Activated CD4-positive, alpha-beta T cell treated with anti-CD3 and anti-CD28 coated beads, Interleukin-2, amount 50 U/mL, for 48 hours (primary cell): ENCODE results near the gene GLTP.

ENCODE experiments used
- DNase-seq, 2 experiments: peaks; one replicate each; pipeline ENCODE4 v3.0.0-alpha.2; 2020

GLTP gene

GRCh38 chr12:109840305-109841074 is 39.9 kb downstream of the GLTP start:
- DNase-seq, result no peak

GRCh38 chr12:109839444-109839843 is 40.9 kb downstream of the GLTP start:
- DNase-seq, result no peak

GRCh38 chr12:109836916-109837315 is 43.4 kb downstream of the GLTP start:
- no peak for DNase-seq

GRCh38 chr12:109835827-109836226 is 44.5 kb downstream of the GLTP start:
- no peak for DNase-seq

GRCh38 chr12:109833307-109834189 is 46.8 kb downstream of the GLTP start, which contains the start of gene TRPV4:
Gene TRPV4, minus strand, starts transcription at chr12:109833398. Its CDS starts 18,602 bp downstream, at chr12:109814796.
- no peak for DNase-seq

GRCh38 chr12:109832541-109833306 is 47.6 kb downstream of the GLTP start:
- no peak for DNase-seq

DNA sequence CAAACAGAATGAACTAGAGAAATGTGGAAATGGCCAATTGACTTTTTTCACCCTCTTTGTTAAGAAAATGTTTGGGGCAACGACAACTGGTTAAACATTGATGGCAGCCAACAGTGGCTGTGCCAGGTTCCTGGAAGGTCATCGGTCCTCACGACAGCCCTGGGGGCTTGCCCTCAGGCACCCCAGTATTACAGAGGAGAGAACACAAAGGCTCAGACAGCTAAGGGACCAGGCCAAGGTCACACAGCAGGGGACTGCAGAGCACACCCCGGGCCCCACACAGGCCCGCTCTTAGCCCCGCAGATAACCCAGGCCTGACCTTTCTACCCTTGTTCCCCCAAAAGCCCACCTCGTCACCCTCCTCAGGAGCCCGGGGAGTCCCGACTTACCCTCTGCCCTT is 48.4 kb downstream of the GLTP start:
- DNase-seq, result no peak

DNA sequence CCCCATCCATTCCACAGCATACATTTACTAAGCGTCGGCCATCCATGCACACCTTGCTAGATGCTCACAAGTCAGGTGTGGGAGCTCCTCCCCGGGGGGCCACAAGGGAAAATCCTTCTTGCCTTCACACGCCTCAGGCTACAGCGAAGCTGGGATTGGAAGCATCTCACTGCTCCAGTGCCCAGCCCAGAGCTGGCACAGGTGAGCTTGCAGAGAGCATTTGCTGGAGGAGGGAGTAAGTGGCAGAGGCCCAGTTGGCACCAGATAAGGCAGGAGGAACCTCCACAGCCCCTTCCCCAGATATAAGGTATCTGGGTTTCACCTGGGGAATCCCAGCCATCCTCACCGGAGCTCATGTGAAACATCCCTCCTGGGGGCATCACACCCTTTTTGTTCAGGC is 49.0 kb downstream of the GLTP start:
- DNase-seq, result no peak

DNA sequence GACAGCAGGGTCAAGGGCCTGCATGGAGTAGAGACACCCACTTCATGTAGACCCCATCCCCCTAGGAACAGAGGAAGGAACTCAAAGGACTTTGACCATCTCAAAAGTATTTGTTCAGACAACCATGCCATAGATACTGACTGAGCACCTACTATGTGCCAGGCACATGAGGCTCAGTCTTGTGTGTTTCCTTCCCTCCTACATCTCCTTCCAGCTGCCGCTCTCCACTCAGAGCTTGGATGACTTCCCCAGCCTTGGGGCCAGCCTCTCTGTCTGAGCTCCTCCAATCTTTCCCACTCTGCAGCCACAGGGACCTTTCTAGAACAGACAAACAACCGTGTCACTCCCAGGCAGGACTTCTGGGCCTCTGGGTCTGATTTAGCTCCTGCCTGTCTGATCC is 49.6 kb downstream of the GLTP start:
- no peak for DNase-seq

DNA sequence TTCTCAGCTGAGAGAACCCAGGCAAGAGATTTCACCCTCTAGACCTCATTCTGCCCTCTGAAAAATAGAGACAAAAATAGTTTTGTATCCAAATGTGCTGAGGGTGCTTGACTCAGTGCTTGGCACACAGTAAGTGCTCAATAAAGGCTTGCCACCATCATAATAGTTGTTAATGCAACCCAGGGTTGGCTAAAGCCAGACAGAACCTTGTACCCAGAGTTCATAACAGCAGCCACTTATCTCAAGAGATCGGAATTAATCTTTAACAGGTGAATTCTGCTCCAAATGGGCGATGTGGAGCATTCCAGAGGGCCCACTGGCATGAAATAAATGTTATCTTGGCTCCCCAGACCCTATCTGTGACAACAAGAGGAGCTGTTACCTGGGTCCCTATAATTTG is 50.1 kb downstream of the GLTP start:
- no peak for DNase-seq

GRCh38 chr12:109829667-109830066 is 50.7 kb downstream of the GLTP start:
- no peak for DNase-seq

GRCh38 chr12:109828754-109829511 is 51.4 kb downstream of the GLTP start:
- no peak for DNase-seq

DNA sequence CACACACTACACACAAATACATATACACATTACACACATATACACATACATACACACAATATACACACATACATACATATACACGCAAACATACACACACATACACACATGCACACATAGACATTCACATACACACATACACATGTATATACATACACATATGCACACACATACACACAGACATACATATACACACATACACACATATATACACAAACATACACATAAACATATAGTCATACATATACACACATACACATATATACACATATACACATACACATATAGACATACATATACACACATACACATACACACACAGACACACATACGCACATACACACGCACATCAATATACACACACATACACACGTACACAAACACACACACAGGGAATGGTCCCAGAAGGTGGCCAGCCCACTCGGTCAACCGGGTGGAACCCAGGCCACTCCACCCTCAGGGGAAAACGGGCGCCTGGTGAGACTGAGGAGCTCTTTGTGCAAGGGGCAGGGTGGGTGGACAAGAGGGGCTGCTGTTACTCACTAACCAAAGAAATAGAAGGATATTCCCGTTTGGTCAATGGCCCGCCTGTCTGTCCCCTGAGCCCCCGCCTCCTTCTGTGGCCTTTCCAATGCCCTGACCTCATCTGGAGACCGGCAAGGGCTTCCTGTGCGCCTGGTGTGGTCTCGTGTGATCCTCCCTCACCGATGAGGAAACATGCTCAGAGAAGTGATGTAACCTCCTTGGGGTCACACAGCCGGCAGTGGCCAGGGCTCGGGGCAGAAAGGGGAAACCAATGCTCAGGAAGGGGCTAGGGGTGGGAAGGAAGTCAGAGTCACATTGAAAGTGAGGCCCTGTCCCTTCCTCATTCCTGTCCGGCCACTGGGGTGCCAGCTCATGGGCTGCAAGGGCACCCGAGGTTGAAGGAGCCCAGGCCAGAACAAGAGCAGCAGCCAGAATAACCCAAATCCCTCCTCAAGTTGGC is 52.5 kb downstream of the GLTP start:
- no peak for DNase-seq

GRCh38 chr12:109827080-109827479 is 53.3 kb downstream of the GLTP start:
- no peak for DNase-seq

DNA sequence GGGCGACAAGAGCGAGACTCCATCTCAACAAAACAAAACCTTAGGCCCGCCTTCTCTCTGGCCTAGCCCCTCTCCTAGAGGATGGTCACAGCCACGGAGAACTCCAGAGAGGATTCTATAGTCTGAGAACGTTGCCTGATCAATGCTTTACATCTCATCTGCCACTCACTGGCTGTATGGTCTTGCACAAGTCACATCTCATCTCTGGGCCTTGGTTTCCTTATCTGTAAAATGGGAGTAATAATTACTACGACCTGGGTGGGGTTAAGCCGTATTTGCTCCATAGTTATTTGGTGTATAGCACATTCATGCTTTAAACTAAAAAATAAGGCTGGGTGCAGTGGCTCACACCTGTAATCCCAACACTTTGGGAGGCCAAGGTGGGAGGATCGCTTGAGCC is 55.6 kb downstream of the GLTP start:
- DNase-seq, result no peak

DNA sequence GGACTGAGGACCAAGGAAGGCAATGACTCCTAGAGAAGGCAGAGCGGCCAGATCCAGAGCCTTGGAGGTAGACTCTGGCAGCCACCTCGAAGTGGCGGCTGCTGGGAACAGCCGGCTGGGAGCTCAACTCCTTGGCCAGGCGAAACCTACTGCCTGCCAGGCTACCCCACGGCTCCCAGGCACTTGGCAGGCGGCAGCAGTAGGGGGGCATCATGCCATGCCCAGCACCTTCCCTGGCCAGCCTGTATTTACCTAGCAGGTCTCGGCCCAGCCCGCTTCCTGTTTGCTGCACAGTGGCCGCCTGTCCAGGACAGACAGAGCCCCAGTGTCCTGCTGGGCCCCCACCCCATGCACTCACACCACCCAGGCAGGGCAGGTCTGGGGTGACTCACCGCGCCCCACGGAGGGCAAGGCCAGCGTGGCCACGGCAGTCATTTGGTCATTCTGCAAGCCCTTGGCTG is 57.4 kb downstream of the GLTP start:
- no peak for DNase-seq

GRCh38 chr12:109822416-109822815 is 57.9 kb downstream of the GLTP start:
- no peak for DNase-seq

- DNase-seq, result no peak
These were observed 58.4 kb downstream of the GLTP start for GRCh38 chr12:109821968-109822367.

- no peak for DNase-seq
These were observed 59.4 kb downstream of the GLTP start for GRCh38 chr12:109820816-109821381.

- DNase-seq, result no peak
These were observed 61.3 kb downstream of the GLTP start for GRCh38 chr12:109818905-109819500.
